Activated T-cell treated with anti-CD3 and anti-CD28 coated beads, Interleukin-2, amount 50 U/mL, for 72 hours (primary cell): Measurements from ENCODE around the gene HES6. TPM values are rescaled to one million over a fixed set of nuclear protein-coding genes. Genes with fewer than 3 reads are reported as not detected.

Source experiments
- ATAC-seq, 2 donors: fragments of 150-1000 bp; cut with Tn5 transposase; replicated peaks in 1 of 2; 2 replicates each; pipeline ENCODE4 v1.10.0; 2021; ENCODE audit warnings: moderate library complexity in 2 of 2, mild to moderate bottlenecking in 1 of 2
- DNase-seq, 2 donors: peaks; one replicate each; pipeline ENCODE4 v3.0.0; 2021 to 2022; ENCODE audit warnings: mixed read lengths in 1 of 2
- H3K27ac Mint-ChIP-seq: one replicate; pipeline ENCODE4 v1.8.0; 2022; ENCODE audit warnings: mild to moderate bottlenecking, moderate library complexity, mixed read lengths
- H3K27me3 Mint-ChIP-seq: one replicate; pipeline ENCODE4 v1.8.0; 2022; ENCODE audit warnings: low read depth, mixed read lengths
- H3K36me3 Mint-ChIP-seq, 2 donors: one replicate each; pipeline ENCODE4 v1.8.0; 2022; ENCODE audit warnings: mixed read lengths in 2 of 2, mild to moderate bottlenecking in 1 of 2; ENCODE audit not compliant: insufficient read depth in 2 of 2
- H3K4me1 Mint-ChIP-seq: one replicate; pipeline ENCODE4 v1.8.0; 2022; ENCODE audit warnings: low read depth, mixed read lengths
- H3K4me3 Mint-ChIP-seq, 2 donors: one replicate each; pipeline ENCODE4 v1.8.0; 2022; ENCODE audit warnings: mild to moderate bottlenecking in 2 of 2, mixed read lengths in 2 of 2, moderate library complexity in 2 of 2
- H3K9me3 Mint-ChIP-seq, 2 donors: one replicate each; pipeline ENCODE4 v1.8.0; 2022; ENCODE audit warnings: mixed read lengths in 2 of 2
- total RNA-seq, 2 donors: library from RNA; stranded (reverse); gene quantifications; one replicate each; pipeline ENCODE4 v1.2.3, GENCODE V29; 2022

HES6 gene
- total RNA-seq, 2 donors from 2014 or later, result 1.6 to 2.0 TPM

DNA sequence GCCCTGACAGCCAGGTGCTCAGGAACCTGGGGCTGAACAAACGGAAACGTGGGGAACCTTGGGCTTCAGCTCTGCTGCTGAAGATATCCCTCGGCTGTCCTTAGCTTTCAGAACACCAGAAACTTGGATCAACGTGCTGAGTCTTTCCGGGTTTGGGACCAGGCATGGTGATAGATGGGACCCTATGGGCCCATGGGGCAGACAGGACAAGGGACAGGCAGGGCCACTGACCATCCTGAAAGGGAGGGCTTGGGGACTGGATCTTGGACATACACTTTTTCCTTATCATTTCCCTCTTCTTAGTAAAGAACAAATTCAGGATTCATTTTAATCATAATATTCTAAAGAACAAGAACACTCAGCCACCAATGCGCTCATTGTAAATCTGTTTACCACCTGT is 16.3 kb upstream of the HES6 start:
- H3K9me3 Mint-ChIP-seq, result no peaks in the 10 kb centered on the region
- DNase-seq, result no peak
- H3K4me3 Mint-ChIP-seq, result no peak overlapping the region
- H3K4me1 Mint-ChIP-seq, result no peaks in the 10 kb centered on the region
- ATAC-seq, result no peak
- peaks cover 0 to 4% of the 10 kb centered on the region in 2 donors for H3K36me3 Mint-ChIP-seq
- no peak overlapping the region for H3K27ac Mint-ChIP-seq
- no peaks in the 10 kb centered on the region for H3K27me3 Mint-ChIP-seq

DNA sequence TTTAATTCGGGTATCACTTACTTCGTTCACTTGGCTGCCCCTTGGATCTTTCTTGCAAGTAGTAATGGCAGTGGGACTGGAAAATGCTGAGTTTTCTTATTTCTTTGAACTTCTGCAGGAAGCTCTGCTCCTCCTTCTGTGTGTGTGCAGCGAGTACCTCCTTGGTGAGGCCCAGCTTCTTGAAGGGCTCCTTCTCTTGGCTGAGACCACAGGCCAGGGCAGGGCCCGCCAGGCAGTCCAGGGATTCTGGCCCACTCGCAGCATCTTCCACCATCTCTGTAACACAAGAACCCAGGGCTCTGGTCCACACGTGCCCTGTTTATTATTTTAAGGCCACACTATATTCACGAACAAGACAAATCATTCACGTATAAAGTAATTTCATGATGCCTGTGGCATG is 15.8 kb upstream of the HES6 start:
- Mint-ChIP-seq H3K4me1 (no peaks in the 10 kb centered on the region), H3K9me3 (no peaks in the 10 kb centered on the region), H3K27ac (no peak overlapping the region), H3K36me3 (peaks cover 0 to 4% of the 10 kb centered on the region in 2 donors), H3K4me3 (no peak overlapping the region), H3K27me3 (no peaks in the 10 kb centered on the region)
- ATAC-seq (no peak), DNase-seq (no peak)

DNA sequence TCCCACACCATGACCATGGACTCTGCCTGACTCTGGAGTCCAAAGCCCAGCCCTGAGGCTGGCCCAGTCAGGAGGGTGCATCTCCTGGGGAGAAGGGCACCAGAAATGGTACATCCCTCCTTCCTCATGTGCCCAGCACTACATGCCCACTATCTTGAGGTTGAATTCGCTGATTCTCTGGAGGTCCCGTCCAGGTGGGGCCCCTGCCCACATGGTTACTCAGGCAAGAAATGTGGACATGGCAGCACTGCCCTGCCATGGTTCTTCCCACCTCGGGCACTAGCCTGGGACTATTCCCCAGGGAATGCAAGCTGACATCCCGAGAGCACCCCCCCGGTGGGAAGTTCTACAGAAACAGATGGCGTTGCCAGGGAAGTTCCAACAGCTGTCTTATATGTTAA is 15.3 kb upstream of the HES6 start:
- Mint-ChIP-seq H3K9me3 (no peaks in the 10 kb centered on the region), H3K27ac (no peak overlapping the region), H3K4me1 (no peaks in the 10 kb centered on the region), H3K4me3 (no peak overlapping the region), H3K36me3 (no peaks in the 10 kb centered on the region), H3K27me3 (no peaks in the 10 kb centered on the region)
- ATAC-seq (no peak), DNase-seq (no peak)

DNA sequence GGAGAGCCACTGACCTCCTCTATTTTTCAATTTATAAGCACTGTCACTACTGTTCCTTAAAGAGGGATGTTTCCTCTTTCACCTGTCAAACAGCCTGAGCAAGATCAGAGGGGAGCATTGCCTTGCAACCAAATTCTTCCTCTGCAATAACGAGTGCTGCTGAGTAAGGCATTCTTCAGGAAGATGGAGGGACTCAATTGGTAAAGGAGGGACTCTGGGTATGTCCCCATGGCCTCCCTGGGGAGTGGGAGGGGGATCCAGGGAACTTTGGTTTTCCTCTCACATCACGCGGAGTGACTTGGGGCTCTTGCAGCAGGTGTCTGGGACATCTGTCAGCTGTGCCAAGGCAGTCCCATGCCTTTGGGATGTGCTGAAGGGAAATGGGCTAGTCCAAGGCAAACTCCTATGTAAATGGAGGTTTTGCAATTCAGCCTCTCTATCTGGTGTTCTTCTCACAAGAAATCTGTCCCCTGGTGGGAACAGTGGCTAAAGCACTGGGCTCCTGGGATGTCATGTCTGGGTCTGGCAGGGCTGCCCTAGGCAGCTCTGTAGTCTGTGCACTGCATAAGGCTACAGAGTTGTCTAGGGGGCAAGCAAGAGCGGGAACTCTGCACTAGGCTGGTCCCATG is 14.4 kb upstream of the HES6 start:
- no peaks in the 10 kb centered on the region for H3K36me3 Mint-ChIP-seq
- no peak overlapping the region for H3K4me3 Mint-ChIP-seq
- ATAC-seq, result no peak
- H3K9me3 Mint-ChIP-seq, result no peaks in the 10 kb centered on the region
- no peaks in the 10 kb centered on the region for H3K27me3 Mint-ChIP-seq
- H3K27ac Mint-ChIP-seq, result no peak overlapping the region
- DNase-seq, result no peak
- no peaks in the 10 kb centered on the region for H3K4me1 Mint-ChIP-seq

DNA sequence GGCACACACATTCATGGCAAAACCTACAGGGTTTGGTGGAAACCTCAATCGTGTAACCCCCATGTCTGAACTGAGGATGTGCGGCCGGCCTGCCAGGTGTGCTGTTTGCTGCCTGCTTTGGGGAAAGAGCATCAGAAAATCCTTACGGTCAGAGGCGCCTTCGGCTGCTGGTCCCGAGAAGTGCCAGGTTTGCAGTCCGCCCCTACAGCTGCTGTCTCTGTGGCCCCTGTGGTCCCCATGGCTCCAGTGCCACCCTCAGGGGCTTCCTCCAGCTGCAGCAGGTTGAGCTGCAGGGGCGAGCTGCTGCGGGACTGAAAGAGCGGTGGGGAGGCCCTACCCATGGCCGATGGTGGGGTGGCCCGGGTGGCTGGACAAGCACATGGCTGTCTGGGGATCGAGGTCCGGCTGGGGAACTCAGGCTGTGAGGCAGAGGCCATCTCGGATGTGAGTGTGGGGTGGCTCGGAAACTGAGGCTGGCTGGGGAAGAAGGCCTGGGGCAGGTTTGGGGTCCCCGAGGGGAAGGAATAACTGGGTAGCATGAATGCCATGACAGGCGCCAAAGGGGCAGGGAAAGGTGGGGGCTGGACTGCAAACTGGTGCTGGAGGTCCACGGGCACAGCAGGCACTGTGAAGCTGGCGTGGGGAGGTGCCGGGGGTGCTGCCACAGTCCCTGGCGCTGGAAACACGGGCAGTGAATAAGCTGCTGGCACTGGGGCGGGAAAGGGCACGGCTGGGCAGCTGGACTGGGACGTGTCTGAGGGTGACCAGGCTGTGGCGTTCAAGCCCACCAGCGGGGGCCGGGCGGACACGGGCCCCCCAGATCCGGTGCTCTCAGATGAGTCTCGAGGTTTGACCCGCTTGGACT is 13.2 kb upstream of the HES6 start:
- no peaks in the 10 kb centered on the region for H3K9me3 Mint-ChIP-seq
- no peak overlapping the region for H3K27ac Mint-ChIP-seq
- no peak for ATAC-seq
- no peaks in the 10 kb centered on the region for H3K27me3 Mint-ChIP-seq
- H3K36me3 Mint-ChIP-seq, result no peaks in the 10 kb centered on the region
- no peak overlapping the region for H3K4me3 Mint-ChIP-seq
- H3K4me1 Mint-ChIP-seq, result no peaks in the 10 kb centered on the region
- DNase-seq, result no peak

DNA sequence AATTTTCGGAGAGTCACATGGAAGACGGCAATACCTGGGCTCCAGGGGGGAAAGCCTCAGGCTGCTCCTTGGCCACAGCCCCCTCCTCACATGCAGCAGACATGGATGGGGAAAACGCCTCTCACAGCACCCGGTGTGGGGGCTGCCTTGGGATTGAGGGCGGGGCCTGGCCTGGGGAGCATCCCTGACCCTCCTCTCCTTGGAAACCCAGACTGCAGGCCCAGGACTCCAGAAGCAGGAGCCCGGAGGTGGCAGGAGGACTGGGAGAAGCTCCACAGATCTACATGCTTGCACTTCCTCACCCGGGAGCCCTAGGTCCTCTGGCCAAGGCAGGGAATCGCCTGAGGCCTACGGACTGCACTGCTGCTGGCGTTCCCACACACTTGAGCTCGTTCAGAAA is 12.1 kb upstream of the HES6 start:
- no peak overlapping the region for H3K4me3 Mint-ChIP-seq
- no peaks in the 10 kb centered on the region for H3K9me3 Mint-ChIP-seq
- no peaks in the 10 kb centered on the region for H3K4me1 Mint-ChIP-seq
- no peak for DNase-seq
- no peak for ATAC-seq
- no peaks in the 10 kb centered on the region for H3K36me3 Mint-ChIP-seq
- H3K27ac Mint-ChIP-seq, result no peak overlapping the region
- no peaks in the 10 kb centered on the region for H3K27me3 Mint-ChIP-seq

DNA sequence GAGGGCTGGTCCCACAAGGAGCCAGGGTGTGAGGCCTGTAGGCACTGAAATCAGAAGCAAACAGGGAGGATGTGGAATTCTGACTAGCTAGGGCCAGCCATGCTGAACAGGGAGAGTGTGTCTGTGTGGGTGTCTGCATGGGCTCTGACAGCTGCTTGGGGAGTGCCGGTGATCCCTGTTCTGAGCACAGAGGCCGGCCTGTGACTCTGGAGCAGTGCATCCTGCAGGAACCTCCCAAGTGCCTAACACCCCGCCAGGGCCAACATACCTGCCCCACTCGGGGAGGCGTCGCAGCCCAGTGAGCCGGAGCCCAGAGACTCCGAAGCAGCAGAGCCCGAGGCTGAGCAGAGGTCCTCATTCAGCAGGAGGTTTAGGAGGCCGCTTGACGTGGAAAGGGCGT is 11.5 kb upstream of the HES6 start:
- Mint-ChIP-seq H3K4me1 (no peaks in the 10 kb centered on the region), H3K4me3 (no peak overlapping the region), H3K27me3 (no peaks in the 10 kb centered on the region), H3K9me3 (no peaks in the 10 kb centered on the region), H3K27ac (no peak overlapping the region), H3K36me3 (no peaks in the 10 kb centered on the region)
- DNase-seq (no peak), ATAC-seq (no peak)

DNA sequence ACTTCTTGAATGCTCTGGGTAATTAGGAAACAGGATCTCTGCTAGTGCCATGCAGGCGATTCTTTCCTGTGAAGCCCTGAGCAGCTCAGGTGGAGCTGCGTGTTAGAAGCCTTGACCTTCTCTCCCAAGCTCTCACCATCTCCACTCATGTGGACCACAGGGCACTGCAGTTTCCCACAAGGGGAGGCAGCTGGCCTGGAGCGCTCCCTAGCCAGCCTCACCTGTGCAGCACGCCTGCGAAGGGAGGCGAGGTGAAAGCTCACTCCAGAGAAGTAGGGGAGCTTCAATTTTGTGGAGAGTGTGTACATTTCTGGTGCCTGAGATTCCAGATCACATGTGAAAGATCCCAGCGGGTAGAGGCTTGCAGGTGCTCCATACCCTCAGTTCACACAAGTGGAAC is 11.1 kb upstream of the HES6 start:
- no peaks in the 10 kb centered on the region for H3K9me3 Mint-ChIP-seq
- H3K27ac Mint-ChIP-seq, result no peak overlapping the region
- no peak overlapping the region for H3K4me3 Mint-ChIP-seq
- no peak for DNase-seq
- no peak for ATAC-seq
- no peaks in the 10 kb centered on the region for H3K4me1 Mint-ChIP-seq
- no peaks in the 10 kb centered on the region for H3K36me3 Mint-ChIP-seq
- H3K27me3 Mint-ChIP-seq, result no peaks in the 10 kb centered on the region

DNA sequence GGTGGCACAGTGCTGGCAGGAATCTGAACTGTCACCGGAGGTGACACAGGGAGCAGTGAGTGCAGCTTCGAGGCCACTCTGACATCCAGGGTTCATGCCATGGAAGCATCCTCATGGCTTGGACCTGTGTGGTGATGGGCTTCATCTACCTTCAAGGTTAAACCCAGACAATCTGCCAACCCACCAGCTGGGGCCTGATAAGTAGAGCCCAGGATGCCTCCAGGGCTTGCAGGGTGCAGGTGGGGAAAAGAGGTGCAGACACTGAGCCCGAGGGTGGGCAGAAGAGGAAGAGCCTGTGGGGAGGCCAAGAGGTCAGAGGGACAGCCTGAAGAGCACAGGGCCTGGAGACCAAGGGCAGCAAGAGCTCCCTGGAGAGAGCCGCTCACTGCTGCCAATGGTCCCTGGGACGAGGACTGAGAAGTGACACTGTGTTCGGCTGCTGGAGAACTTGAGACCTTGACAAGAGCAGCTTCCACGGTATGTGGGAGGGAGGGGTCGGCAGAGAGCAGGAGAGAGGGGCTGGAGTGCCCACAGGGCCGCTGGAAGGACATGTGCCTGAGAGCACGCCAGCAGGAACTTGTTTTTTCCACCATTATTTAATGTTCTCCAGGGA is 8.1 kb upstream of the HES6 start:
- DNase-seq (no peak), ATAC-seq (no peak)
- H3K4me3 Mint-ChIP-seq, result no peak overlapping the region
- no peaks in the 10 kb centered on the region for H3K36me3 Mint-ChIP-seq
- H3K9me3 Mint-ChIP-seq, result no peaks in the 10 kb centered on the region
- H3K27ac Mint-ChIP-seq, result no peak overlapping the region
- no peaks in the 10 kb centered on the region for H3K27me3 Mint-ChIP-seq
- no peaks in the 10 kb centered on the region for H3K4me1 Mint-ChIP-seq

DNA sequence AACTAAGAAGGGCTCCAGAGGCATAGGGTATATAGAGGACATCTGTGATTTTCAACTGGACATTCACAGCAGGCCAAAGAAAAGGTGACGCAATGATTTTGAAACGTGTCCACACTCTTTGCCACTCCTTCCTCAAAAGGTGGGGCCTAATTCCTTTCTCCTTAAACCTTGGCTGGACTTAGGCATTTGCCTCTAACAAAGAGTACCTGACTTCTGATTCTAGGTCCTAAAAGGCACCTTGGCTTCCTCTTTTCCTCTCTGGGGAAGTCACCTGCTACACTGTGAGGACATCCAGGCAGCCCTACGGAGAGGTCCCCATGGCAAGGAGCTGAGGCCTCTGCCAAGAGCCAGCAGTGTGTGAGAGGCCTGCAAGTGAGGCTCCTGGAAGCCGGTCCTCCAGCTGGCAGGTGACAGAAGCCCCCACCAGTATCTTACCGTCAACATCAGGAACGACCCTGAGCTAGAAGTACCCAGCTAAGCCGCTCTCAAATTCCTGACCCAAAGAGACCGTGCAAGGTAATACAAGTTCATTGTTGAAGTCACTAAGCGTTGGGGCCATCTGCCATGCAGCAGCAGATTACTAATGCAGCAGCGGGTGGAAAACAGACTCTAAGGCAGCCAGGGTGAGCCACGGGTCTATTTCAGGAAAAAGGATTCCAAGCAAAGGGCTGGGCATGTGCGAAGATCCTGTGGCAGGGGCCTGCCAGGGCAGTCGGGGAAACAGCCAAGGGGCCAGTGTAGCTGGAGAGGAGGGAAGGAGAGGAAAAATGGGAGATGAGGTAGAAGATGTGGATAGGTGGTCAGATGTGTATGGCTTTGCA is 7.4 kb upstream of the HES6 start:
- H3K36me3 Mint-ChIP-seq, result no peaks in the 10 kb centered on the region
- H3K9me3 Mint-ChIP-seq, result no peaks in the 10 kb centered on the region
- H3K27ac Mint-ChIP-seq, result no peak overlapping the region
- H3K4me1 Mint-ChIP-seq, result no peaks in the 10 kb centered on the region
- no peak overlapping the region for H3K4me3 Mint-ChIP-seq
- DNase-seq, result no peak
- ATAC-seq, result no peak
- no peaks in the 10 kb centered on the region for H3K27me3 Mint-ChIP-seq

DNA sequence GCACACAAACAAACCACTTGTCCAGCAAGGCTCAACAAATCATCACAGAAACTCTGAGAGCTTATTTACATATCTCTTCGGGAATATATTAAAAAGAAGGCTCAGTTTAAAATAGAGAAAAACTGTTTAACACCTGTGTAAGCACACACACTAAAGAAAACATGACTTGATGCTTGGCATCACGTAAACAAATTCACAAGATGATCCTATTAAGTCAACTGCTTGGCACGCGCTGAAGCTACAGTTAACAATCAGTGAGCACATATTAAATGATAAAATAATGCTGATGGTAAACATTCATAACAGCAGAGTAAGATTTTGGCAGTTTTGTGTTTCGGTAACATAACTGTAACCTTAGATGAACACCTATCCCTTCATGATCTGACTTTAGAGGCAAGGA is 4.3 kb upstream of the HES6 start:
- Mint-ChIP-seq H3K9me3 (no peaks in the 10 kb centered on the region), H3K27me3 (peaks cover 11% of the 10 kb centered on the region), H3K36me3 (peaks cover 0 to 2% of the 10 kb centered on the region in 2 donors), H3K4me1 (no peaks in the 10 kb centered on the region), H3K27ac (no peak overlapping the region), H3K4me3 (no peak overlapping the region)
- ATAC-seq, result no peak
- no peak for DNase-seq

DNA sequence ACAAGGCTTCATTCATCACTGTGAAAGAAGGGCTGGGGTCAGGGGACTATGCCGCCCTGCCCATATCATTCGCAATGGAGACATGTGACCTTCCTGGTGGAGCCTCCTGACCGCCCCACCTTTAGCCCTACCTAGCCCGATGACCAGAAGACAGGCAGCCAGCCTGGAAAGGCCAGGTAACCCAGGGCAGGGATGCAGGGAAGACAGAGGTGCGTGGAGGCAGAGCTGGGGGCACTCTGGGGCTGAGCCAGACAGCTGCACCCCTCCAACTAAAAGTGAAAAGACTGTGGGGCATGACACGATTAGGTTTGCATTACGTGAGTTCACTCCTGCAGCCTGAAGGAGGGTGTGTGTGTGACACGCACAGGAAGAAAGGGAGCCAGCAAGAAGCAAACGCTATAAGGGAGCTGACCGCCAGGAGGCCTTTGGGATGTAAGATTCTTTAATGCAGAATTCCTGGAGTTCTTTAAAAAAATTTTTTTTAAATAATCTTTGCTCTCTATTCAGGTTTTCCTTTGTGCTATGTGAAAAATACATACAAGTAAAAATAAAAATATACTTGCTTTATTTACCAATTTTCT is 3.7 kb upstream of the HES6 start:
- H3K4me3 Mint-ChIP-seq, result no peak overlapping the region
- H3K27ac Mint-ChIP-seq, result no peak overlapping the region
- peaks cover 11% of the 10 kb centered on the region for H3K27me3 Mint-ChIP-seq
- H3K4me1 Mint-ChIP-seq, result no peaks in the 10 kb centered on the region
- peaks cover 0 to 2% of the 10 kb centered on the region in 2 donors for H3K36me3 Mint-ChIP-seq
- DNase-seq, result no peak
- H3K9me3 Mint-ChIP-seq, result no peaks in the 10 kb centered on the region
- no peak for ATAC-seq
